ENCODE results near the gene CEBPZ. TPM values are rescaled to one million over a fixed set of nuclear protein-coding genes. Genes with fewer than 3 reads are reported as not detected.

The CEBPZ gene
- total and polyA plus RNA-seq, 2 of the 13 experiments (the other 11 are each of a cell fraction or from before 2014, with no cell fraction given), result 14.4 to 117 TPM

DNA sequence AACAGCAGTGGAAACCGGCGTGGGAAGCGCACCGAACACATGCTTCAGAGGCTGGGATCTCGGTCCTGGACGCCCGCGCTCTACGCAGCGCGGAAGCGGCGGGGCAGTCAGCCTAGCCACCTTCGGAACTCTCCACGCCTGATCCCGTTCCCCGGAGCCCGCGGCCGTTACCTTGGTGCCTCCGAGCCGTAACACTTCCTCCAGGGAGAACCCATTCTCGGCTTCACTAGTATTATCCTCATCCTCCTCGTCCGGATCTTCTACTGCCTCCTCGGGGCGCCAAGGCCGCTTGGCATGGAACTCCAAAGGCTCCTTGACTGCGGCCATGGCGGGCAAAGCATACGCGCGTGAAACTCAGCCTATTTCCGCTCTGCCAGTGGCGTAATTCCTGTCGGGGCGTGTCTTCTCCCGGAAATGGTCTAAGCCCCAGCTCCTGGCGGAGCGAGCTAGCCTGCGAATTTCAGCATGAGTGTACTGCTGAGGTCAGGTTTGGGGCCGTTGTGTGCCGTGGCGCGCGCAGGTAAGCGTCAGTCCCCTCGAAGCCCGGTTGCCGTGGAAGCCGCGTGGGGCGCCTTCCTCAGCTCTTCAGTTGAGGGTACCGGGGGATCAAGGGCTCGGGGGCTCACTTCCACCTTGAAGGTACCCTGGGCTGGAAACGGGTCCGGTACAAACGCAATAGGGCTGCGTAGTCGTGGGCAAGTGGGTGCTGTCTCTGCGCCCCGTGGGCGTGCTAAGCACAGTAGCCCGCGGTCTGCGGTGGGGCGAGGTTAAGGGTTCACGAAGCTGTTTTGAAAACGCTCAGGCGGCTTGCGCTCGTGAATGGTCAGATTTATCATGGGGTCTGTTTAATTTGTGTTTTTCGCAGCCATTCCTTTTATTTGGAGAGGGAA lies at the start of gene CEBPZ, which contains the start of gene NDUFAF7 (continued):
- TF ChIP-seq, protein P1, sequence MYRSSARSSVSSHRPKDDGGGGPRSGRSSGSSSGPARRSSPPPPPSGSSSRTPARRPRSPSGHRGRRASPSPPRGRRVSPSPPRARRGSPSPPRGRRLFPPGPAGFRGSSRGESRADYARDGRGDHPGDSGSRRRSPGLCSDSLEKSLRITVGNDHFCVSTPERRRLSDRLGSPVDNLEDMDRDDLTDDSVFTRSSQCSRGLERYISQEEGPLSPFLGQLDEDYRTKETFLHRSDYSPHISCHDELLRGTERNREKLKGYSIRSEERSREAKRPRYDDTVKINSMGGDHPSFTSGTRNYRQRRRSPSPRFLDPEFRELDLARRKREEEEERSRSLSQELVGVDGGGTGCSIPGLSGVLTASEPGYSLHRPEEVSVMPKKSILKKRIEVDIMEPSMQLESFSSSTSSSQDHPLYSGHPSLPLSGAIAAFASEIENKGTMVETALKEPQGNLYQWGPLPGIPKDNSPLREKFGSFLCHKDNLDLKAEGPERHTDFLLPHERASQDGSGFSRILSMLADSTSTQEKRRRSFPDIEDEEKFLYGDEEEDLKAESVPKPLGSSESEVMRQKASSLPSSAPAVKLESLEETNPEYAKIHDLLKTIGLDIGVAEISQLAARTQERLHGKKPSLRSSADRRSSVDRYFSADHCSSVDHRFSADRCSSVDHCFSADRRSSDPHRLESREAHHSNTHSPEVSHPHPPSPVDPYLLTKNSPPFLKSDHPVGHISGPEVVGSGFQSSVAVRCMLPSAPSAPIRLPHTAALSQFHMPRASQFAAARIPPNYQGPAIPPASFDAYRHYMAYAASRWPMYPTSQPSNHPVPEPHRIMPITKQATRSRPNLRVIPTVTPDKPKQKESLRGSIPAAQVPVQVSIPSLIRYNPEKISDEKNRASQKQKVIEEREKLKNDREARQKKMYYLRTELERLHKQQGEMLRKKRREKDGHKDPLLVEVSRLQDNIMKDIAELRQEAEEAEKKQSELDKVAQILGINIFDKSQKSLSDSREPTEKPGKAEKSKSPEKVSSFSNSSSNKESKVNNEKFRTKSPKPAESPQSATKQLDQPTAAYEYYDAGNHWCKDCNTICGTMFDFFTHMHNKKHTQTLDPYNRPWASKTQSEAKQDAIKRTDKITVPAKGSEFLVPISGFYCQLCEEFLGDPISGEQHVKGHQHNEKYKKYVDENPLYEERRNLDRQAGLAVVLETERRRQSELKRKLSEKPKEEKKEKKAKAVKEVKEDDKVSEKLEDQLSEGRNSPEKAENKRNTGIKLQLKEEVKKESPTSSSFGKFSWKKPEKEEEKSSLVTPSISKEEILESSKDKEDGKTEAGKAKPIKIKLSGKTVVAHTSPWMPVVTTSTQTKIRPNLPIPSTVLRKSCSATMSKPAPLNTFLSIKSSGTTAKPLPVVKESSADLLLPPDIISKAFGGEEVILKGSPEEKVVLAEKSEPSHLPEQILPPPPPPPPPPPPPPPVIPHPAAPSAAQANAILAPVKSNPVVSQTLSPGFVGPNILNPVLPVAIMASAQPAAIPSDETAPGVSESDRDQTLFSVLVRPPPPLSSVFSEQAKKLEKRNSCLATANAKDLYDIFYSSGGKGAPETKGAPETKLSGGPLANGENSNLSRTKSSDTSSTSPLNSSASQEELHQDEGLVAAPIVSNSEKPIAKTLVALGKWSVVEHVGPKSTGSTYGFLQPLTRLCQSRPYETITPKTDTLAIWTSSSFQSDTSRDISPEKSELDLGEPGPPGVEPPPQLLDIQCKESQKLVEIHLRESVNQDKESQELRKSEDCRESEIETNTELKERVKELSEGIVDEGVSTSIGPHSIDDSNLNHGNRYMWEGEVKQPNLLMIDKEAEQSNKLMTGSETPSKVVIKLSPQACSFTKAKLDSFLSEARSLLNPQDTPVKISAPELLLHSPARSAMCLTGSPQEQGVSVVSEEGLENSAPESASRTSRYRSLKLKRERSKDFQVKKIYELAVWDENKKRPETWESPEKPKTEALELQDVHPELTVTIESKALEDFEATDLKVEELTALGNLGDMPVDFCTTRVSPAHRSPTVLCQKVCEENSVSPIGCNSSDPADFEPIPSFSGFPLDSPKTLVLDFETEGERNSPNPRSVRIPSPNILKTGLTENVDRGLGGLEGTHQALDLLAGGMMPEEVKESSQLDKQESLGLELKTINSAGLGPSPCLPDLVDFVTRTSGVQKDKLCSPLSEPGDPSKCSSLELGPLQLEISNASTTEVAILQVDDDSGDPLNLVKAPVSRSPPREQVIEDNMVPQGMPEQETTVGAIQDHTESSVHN (CRISPR knock-in tag; IDR thresholded peaks at IDR 0.05), result no peak
- TF ChIP-seq, protein P2, sequence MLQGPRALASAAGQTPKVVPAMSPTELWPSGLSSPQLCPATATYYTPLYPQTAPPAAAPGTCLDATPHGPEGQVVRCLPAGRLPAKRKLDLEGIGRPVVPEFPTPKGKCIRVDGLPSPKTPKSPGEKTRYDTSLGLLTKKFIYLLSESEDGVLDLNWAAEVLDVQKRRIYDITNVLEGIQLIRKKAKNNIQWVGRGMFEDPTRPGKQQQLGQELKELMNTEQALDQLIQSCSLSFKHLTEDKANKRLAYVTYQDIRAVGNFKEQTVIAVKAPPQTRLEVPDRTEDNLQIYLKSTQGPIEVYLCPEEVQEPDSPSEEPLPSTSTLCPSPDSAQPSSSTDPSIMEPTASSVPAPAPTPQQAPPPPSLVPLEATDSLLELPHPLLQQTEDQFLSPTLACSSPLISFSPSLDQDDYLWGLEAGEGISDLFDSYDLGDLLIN (CRISPR knock-in tag; IDR thresholded peaks at IDR 0.05; ENCODE audit: borderline replicate concordance), result peak; percentile 55; the same call in 1 of the 2 replicates
- TF ChIP-seq ZSCAN29 (CRISPR knock-in tag; conservative IDR thresholded peaks at IDR 0.05) (peak; percentile 70; the same call in 1 of the 2 replicates), SRSF1 (optimal IDR thresholded peaks at IDR 0.05; ENCODE audit: low read depth, low read length) (peak; percentile 80), NFE2L2 (IDR thresholded peaks at IDR 0.05; ENCODE audit: low read length) (no peak), FOXM1 (CRISPR knock-in tag; IDR thresholded peaks at IDR 0.05) (no peak), CREBL2 (CRISPR knock-in tag; IDR thresholded peaks at IDR 0.05; ENCODE audit: borderline replicate concordance) (peak; percentile 91; the same call in 1 of the 2 replicates), ETV6 (CRISPR knock-in tag; conservative IDR thresholded peaks at IDR 0.05) (peak; percentile 73), SRY (CRISPR knock-in tag; IDR thresholded peaks at IDR 0.05) (peak; percentile 96), ZNF121 (CRISPR knock-in tag; IDR thresholded peaks at IDR 0.05) (peak; percentile 18; the same call in 1 of the 2 replicates), ZNF382 (CRISPR knock-in tag; IDR thresholded peaks at IDR 0.05; ENCODE audit: borderline replicate concordance) (no peak), TEAD3 (CRISPR knock-in tag; optimal IDR thresholded peaks at IDR 0.05; ENCODE audit: borderline replicate concordance) (no peak), ZMAT5 (CRISPR knock-in tag; IDR thresholded peaks at IDR 0.05; ENCODE audit: borderline replicate concordance, low read depth) (peak; percentile 92; the same call in 1 of the 2 replicates), SIX1 (CRISPR knock-in tag; IDR thresholded peaks at IDR 0.05; ENCODE audit: borderline replicate concordance) (no peak), ZFP82 (CRISPR knock-in tag; IDR thresholded peaks at IDR 0.05; ENCODE audit: borderline replicate concordance) (peak; percentile 98; the same call in 1 of the 2 replicates)
- TF ChIP-seq, protein P3, sequence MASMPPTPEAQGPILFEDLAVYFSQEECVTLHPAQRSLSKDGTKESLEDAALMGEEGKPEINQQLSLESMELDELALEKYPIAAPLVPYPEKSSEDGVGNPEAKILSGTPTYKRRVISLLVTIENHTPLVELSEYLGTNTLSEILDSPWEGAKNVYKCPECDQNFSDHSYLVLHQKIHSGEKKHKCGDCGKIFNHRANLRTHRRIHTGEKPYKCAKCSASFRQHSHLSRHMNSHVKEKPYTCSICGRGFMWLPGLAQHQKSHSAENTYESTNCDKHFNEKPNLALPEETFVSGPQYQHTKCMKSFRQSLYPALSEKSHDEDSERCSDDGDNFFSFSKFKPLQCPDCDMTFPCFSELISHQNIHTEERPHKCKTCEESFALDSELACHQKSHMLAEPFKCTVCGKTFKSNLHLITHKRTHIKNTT (CRISPR knock-in tag; IDR thresholded peaks at IDR 0.05), result no peak
- TF ChIP-seq, protein P4, sequence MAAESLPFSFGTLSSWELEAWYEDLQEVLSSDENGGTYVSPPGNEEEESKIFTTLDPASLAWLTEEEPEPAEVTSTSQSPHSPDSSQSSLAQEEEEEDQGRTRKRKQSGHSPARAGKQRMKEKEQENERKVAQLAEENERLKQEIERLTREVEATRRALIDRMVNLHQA (CRISPR knock-in tag; IDR thresholded peaks at IDR 0.05), result no peak
